Loucy (cell line): Measurements from ENCODE around the gene ME3.

Experiments
- H2AFZ ChIP-seq: fragments of 200-600 bp; sonication (generic); 2 replicates; pipeline ENCODE4 v1.6.0; 2016; ENCODE audit warnings: antibody characterized with exemption, mild to moderate bottlenecking, low read length, moderate library complexity
- H3F3A ChIP-seq: fragments of 200-600 bp; 2 replicates; pipeline ENCODE4 v1.6.0; 2016; ENCODE audit warnings: antibody characterized with exemption, low read depth, mild to moderate bottlenecking
- H3K27me3 ChIP-seq: fragments of 200-600 bp; sonication (generic); 2 replicates; pipeline ENCODE4 v1.6.1; 2014; ENCODE audit warnings: low read length, mild to moderate bottlenecking; ENCODE audit not compliant: insufficient read depth, poor library complexity, severe bottlenecking
- H3K36me3 ChIP-seq: fragments of 200-600 bp; sonication (generic); 2 replicates; pipeline ENCODE4 v1.6.1; 2016; ENCODE audit warnings: low read length; ENCODE audit not compliant: insufficient read depth
- H3K4me1 ChIP-seq: fragments of 200-600 bp; sonication (generic); 2 replicates; pipeline ENCODE4 v1.5.1; 2014; ENCODE audit warnings: low read length, mild to moderate bottlenecking; ENCODE audit not compliant: insufficient read depth, poor library complexity, severe bottlenecking
- H3K4me2 ChIP-seq: fragments of 200-600 bp; sonication (generic); 2 replicates; pipeline ENCODE4 v1.6.0; 2014; ENCODE audit warnings: antibody characterized with exemption, low read length, low read depth, mild to moderate bottlenecking; ENCODE audit not compliant: poor library complexity, severe bottlenecking
- H3K4me3 ChIP-seq: fragments of 200-600 bp; sonication (generic); 2 replicates; pipeline ENCODE4 v1.5.1; 2014; ENCODE audit warnings: low read length, mild to moderate bottlenecking, mixed read lengths; ENCODE audit not compliant: poor library complexity, severe bottlenecking
- H3K79me2 ChIP-seq: fragments of 200-600 bp; sonication (generic); 2 replicates; pipeline ENCODE4 v1.6.1; 2014; ENCODE audit warnings: low read length; ENCODE audit not compliant: insufficient read depth
- H3K9ac ChIP-seq: fragments of 200-600 bp; sonication (generic); 2 replicates; pipeline ENCODE4 v1.6.0; 2014; ENCODE audit warnings: mild to moderate bottlenecking, low read depth, low read length, moderate library complexity; ENCODE audit not compliant: poor library complexity, severe bottlenecking
- H3K9me2 ChIP-seq: fragments of 200-600 bp; sonication (generic); replicated peaks from 2 replicates; pipeline ENCODE4 v1.6.1; 2016; ENCODE audit warnings: low read depth, low read length, mixed read lengths
- H3K9me3 ChIP-seq: fragments of 200-600 bp; sonication (generic); 2 replicates; pipeline ENCODE4 v1.6.1; 2014; ENCODE audit warnings: mild to moderate bottlenecking, antibody characterized with exemption, low read length, low read depth; ENCODE audit not compliant: insufficient read depth
- H4K20me1 ChIP-seq: fragments of 200-600 bp; sonication (generic); 2 replicates; pipeline ENCODE4 v1.6.0; 2014; ENCODE audit warnings: antibody characterized with exemption, low read length, mild to moderate bottlenecking; ENCODE audit not compliant: insufficient read depth, poor library complexity, severe bottlenecking
- EZH2phosphoT487 ChIP-seq: fragments of 200-600 bp; IDR thresholded peaks from 2 replicates; pipeline ENCODE4 v1.6.1; 2018; ENCODE audit warnings: antibody characterized with exemption, mild to moderate bottlenecking, moderate library complexity, borderline replicate concordance
- TF ChIP-seq, protein P1 (sequence below): fragments of 200-600 bp; sonication (generic); conservative IDR thresholded peaks from 2 replicates; pipeline ENCODE4 v1.5.1; 2014; ENCODE audit warnings: mild to moderate bottlenecking, antibody characterized with exemption, low read length

The ME3 gene

DNA sequence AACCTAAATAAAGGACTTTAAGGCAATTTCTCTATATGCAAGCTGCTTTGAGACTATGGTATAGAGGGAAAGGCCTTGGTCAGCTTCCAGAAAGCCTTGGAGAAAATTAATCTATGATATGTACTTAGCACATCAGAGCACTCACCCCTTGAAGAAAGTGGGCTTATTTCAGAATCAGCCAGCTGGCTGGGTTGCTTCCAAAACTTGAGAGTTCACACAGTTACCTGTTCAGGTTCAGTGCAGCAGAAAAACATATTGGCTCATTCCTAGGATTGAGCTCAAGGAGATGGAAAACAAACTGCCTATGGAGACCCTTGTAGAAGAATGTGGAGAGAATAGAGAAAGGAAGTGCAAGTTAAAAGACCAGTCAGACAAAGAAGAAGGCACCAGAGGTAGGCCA, 275.1 kb downstream of the ME3 start:
- H4K20me1 ChIP-seq = no peaks in the 10 kb centered on the region
- H3K9ac ChIP-seq = no peak overlapping the region
- no peak overlapping the region for H3K4me3 ChIP-seq
- no peaks in the 10 kb centered on the region for H3K9me2 ChIP-seq
- no peaks in the 10 kb centered on the region for H3F3A ChIP-seq
- H3K36me3 ChIP-seq = no peaks in the 10 kb centered on the region
- H2AFZ ChIP-seq = no peak overlapping the region
- no peaks in the 10 kb centered on the region for H3K79me2 ChIP-seq
- no peak for TF ChIP-seq EZH2phosphoT487
- TF ChIP-seq, protein P1, sequence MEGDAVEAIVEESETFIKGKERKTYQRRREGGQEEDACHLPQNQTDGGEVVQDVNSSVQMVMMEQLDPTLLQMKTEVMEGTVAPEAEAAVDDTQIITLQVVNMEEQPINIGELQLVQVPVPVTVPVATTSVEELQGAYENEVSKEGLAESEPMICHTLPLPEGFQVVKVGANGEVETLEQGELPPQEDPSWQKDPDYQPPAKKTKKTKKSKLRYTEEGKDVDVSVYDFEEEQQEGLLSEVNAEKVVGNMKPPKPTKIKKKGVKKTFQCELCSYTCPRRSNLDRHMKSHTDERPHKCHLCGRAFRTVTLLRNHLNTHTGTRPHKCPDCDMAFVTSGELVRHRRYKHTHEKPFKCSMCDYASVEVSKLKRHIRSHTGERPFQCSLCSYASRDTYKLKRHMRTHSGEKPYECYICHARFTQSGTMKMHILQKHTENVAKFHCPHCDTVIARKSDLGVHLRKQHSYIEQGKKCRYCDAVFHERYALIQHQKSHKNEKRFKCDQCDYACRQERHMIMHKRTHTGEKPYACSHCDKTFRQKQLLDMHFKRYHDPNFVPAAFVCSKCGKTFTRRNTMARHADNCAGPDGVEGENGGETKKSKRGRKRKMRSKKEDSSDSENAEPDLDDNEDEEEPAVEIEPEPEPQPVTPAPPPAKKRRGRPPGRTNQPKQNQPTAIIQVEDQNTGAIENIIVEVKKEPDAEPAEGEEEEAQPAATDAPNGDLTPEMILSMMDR = no peak
- H3K4me1 ChIP-seq = peaks cover 12% of the 10 kb centered on the region
- H3K9me3 ChIP-seq = no peaks in the 10 kb centered on the region
- no peaks in the 10 kb centered on the region for H3K27me3 ChIP-seq
- H3K4me2 ChIP-seq = no peak overlapping the region

DNA sequence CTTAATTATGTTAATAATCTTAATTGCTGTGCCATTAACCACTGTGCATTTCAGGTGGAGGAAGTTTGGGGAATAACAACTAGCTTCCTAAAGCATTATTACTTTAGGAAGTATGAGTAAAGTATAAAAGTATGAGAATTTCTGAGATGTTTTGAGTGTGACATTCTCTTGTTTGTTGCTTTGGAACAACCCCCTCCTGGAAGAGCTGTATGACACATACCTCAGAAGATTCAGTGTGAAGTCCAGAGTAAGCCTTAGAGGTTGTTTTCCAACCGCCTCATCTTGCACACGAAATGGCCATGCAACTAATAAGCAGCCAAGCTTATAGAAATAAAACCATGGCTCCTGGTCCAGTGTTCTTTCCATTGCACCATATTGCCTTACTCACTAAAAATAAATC, 276.0 kb downstream of the ME3 start:
- Histone ChIP-seq H4K20me1 (no peaks in the 10 kb centered on the region), H3K27me3 (no peaks in the 10 kb centered on the region), H3K4me1 (peaks cover 12% of the 10 kb centered on the region), H3K9me2 (no peaks in the 10 kb centered on the region), H3K4me3 (no peak overlapping the region), H3K9ac (no peak overlapping the region), H3F3A (no peaks in the 10 kb centered on the region), H2AFZ (no peak overlapping the region), H3K9me3 (no peaks in the 10 kb centered on the region), H3K36me3 (no peaks in the 10 kb centered on the region), H3K79me2 (no peaks in the 10 kb centered on the region), H3K4me2 (no peak overlapping the region)
- TF ChIP-seq, protein P1 = no peak
- TF ChIP-seq EZH2phosphoT487 = no peak

DNA sequence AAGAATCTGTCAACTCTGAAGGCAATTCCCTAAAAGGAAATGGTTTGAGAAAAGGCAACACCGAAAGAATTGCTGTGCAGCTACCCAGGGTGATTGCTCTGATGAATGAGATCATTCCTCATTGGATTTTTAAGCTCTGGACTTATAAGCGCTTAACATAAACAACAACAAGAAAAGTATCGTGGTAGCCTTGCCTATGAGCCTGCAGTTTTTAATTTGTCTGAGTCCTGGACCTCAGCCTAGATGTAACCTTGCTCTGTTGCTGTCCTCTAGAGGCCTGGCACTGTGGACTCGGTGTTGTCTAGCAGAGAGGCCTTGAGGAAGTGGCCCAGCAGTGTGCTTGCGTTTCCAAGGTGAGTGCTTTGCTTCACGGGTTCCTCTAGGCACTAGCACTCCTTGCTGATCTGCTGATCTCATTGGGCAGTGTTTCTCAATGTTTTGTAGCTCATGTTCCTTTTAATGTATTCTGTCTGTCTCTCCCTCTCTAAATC, 277.3 kb downstream of the ME3 start:
- TF ChIP-seq, protein P1 = 0 out of 2 replicates have a peak, but pooled peaks have one; percentile 17
- TF ChIP-seq EZH2phosphoT487 = no peak
- H3F3A ChIP-seq = no peaks in the 10 kb centered on the region
- H3K36me3 ChIP-seq = no peaks in the 10 kb centered on the region
- no peaks in the 10 kb centered on the region for H3K27me3 ChIP-seq
- no peaks in the 10 kb centered on the region for H3K9me2 ChIP-seq
- H4K20me1 ChIP-seq = no peaks in the 10 kb centered on the region
- peaks cover 7% of the 10 kb centered on the region for H3K4me1 ChIP-seq
- no peak overlapping the region for H3K4me2 ChIP-seq
- H3K4me3 ChIP-seq = no peak overlapping the region
- H3K9ac ChIP-seq = no peak overlapping the region
- no peaks in the 10 kb centered on the region for H3K9me3 ChIP-seq
- no peaks in the 10 kb centered on the region for H3K79me2 ChIP-seq
- H2AFZ ChIP-seq = peak overlapping the region; percentile 4; the same call in 1 of the 2 replicates
